Measurements from ENCODE around the gene IVL.

Gene IVL

DNA sequence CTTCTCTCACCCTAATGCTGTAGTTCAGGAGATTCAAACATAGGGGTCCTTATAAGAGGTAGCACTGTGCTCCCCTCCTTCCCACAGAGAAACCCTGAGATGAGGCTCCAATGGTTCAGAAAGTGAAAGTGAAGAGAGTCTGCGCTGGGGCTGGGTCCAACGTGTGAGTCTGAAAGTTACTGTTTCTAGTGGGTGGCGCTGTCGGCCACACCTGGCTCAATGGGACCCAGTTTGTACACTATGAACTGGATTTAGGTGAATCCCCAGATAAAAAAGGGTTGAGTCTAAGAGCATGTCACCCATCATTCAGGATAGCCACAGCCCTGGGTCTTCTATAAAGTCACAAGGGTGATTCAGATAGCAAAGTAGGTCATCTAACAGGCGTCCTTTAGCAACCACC is 27.4 kb upstream of the IVL start:
- Mint-ChIP-seq H3K4me1 (ENCODE audit: low read depth) (no peaks in the 10 kb centered on the region), H3K27me3 (no peaks in the 10 kb centered on the region), H3K4me3 (no peak overlapping the region), H3K9me3 (no peaks in the 10 kb centered on the region), H3K36me3 (ENCODE audit: low read depth) (no peaks in the 10 kb centered on the region), H3K27ac (no peak overlapping the region)

GRCh38 chr1:152884085-152884484 is 24.3 kb upstream of the IVL start:
- H3K4me1 Mint-ChIP-seq (ENCODE audit: low read depth) = no peaks in the 10 kb centered on the region
- H3K36me3 Mint-ChIP-seq (ENCODE audit: low read depth) = no peaks in the 10 kb centered on the region
- H3K4me3 Mint-ChIP-seq = no peak overlapping the region
- H3K9me3 Mint-ChIP-seq = no peaks in the 10 kb centered on the region
- H3K27ac Mint-ChIP-seq = no peak overlapping the region
- no peaks in the 10 kb centered on the region for H3K27me3 Mint-ChIP-seq

DNA sequence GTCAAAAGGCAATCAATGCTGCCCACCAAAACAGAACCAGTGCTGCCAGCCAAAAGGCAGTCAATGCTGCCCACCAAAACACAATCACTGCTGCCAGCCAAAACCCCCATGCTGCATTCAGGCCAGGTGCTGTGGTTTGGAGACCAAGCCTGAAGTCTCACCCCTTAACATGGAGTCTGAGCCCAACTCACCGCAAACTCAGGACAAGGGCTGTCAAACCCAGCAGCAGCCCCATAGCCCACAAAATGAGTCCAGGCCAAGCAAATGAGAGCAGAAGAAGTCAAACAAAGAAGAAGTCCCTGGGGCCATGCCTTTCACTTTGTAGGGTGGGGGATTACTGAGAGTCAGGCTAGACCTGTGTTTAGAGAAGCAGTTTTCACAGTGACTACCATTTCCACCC is 23.8 kb upstream of the IVL start:
- no peaks in the 10 kb centered on the region for H3K9me3 Mint-ChIP-seq
- H3K4me1 Mint-ChIP-seq (ENCODE audit: low read depth) = no peaks in the 10 kb centered on the region
- H3K27ac Mint-ChIP-seq = no peak overlapping the region
- no peaks in the 10 kb centered on the region for H3K36me3 Mint-ChIP-seq (ENCODE audit: low read depth)
- no peak overlapping the region for H3K4me3 Mint-ChIP-seq
- H3K27me3 Mint-ChIP-seq = no peaks in the 10 kb centered on the region

DNA sequence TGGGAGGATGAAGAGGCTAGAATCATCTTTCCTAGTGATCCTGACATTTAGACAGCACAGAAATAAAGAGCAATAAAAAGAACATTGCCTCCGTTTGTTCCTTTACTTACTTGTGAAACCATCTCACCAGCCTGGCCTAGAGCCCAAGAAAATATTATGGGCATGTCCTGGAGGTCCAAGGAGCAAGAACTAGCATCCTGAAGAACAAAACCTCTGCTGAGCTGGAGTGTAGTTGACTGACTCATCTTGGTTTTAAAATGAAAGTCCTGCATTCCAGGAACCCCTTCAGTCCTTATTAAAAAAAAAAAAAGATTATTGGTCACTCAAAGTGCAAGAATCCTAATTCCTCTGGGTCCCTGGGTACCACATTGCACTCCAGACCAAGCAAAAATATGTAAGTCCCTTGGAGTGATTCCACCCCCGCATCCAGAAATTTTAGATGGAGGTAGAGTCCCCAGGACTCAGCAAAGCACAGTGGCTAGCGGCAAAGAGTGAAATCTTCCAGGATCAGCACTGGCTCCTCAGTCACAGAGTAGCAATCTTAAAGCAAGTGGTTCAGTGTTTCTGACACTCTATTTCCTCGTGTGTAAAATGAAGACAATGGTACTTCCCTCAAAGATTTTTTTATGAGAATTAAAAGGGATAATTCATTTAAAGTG is 23.3 kb upstream of the IVL start:
- Mint-ChIP-seq H3K4me3 (no peak overlapping the region), H3K9me3 (no peaks in the 10 kb centered on the region), H3K36me3 (ENCODE audit: low read depth) (no peaks in the 10 kb centered on the region), H3K27me3 (peaks cover 1% of the 10 kb centered on the region), H3K27ac (no peak overlapping the region), H3K4me1 (ENCODE audit: low read depth) (no peaks in the 10 kb centered on the region)

GRCh38 chr1:152886085-152886484 is 22.3 kb upstream of the IVL start:
- H3K36me3 Mint-ChIP-seq (ENCODE audit: low read depth) = no peaks in the 10 kb centered on the region
- peaks cover 8% of the 10 kb centered on the region for H3K27me3 Mint-ChIP-seq
- H3K4me1 Mint-ChIP-seq (ENCODE audit: low read depth) = no peaks in the 10 kb centered on the region

DNA sequence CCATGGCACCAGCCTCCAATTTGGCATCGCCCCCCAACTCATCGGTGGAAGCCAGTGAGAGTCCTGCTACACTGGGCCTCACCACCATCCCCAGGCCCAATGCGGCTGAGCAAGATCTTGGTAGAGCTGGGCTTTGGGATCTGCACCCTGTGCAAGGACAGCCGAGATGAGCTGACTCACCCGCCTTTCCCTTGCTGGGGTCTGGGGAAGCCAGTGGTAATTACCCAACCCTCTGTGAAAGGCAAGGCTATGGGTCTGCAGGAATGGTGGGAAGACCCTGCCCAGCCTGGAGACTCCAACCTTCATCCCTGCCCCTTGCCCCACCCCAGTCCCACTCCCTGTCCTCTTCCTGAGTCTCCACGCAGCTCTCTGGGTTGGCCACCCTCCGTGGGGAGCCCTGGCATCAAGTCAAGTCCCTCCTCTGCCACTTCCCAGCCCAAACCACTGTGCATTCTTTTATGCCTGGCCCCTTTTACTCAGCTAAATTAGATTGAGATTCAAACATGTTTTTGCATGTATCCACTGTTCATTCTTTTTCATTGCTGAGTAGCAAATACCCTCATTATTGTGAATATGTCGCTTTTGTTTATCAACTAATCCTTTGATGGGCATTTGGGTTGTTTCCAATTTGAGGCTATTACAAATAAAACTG is 21.5 kb upstream of the IVL start:
- Mint-ChIP-seq H3K27me3 (peaks cover 11% of the 10 kb centered on the region), H3K27ac (no peak overlapping the region), H3K36me3 (ENCODE audit: low read depth) (no peaks in the 10 kb centered on the region)

More at GRCh38 chr1:152886085-152886484, 22.3 kb upstream of the IVL start:
- Mint-ChIP-seq H3K4me3 (no peak overlapping the region), H3K27ac (no peak overlapping the region), H3K9me3 (no peaks in the 10 kb centered on the region)

GRCh38 chr1:152888126-152888525 is 20.2 kb upstream of the IVL start:
- Mint-ChIP-seq H3K27ac (no peak overlapping the region), H3K27me3 (peaks cover 21% of the 10 kb centered on the region), H3K9me3 (no peaks in the 10 kb centered on the region), H3K4me1 (ENCODE audit: low read depth) (no peaks in the 10 kb centered on the region), H3K36me3 (ENCODE audit: low read depth) (no peaks in the 10 kb centered on the region), H3K4me3 (no peak overlapping the region)

More for the DNA sequence above, 21.5 kb upstream of the IVL start:
- Mint-ChIP-seq H3K9me3 (no peaks in the 10 kb centered on the region), H3K4me3 (no peak overlapping the region), H3K4me1 (ENCODE audit: low read depth) (no peaks in the 10 kb centered on the region)

- no peaks in the 10 kb centered on the region for H3K36me3 Mint-ChIP-seq (ENCODE audit: low read depth)
- H3K4me3 Mint-ChIP-seq = no peak overlapping the region
- no peaks in the 10 kb centered on the region for H3K9me3 Mint-ChIP-seq
- H3K27ac Mint-ChIP-seq = no peak overlapping the region
- peaks cover 40% of the 10 kb centered on the region for H3K27me3 Mint-ChIP-seq
- H3K4me1 Mint-ChIP-seq (ENCODE audit: low read depth) = no peaks in the 10 kb centered on the region
Observed at GRCh38 chr1:152899027-152899426, 9.3 kb upstream of the IVL start.

- peaks cover 34% of the 10 kb centered on the region for H3K27me3 Mint-ChIP-seq
- no peaks in the 10 kb centered on the region for H3K4me1 Mint-ChIP-seq (ENCODE audit: low read depth)
- no peaks in the 10 kb centered on the region for H3K36me3 Mint-ChIP-seq (ENCODE audit: low read depth)
- H3K9me3 Mint-ChIP-seq = no peaks in the 10 kb centered on the region
- H3K27ac Mint-ChIP-seq = no peak overlapping the region
- H3K4me3 Mint-ChIP-seq = no peak overlapping the region
Observed at GRCh38 chr1:152899883-152900282, 8.5 kb upstream of the IVL start.

DNA sequence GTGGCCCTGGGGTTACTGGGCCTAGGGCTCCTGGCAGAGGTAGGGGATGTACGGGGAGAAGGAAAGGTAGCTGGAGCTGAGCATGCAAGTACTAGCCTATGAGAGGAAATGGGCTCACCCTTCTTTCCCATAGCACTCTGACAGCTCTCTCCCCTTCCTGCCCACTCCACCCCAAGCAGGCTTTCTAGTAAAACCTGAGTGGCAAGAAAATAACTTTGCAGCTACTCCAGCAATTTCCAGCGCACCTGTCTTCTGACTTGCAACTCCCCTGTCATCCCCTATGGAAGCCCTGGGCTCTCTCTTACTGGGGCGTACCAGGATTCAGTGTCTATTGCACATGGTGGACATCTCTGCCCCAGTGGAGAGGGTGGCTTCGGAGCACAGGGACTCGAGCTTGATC is 6.7 kb upstream of the IVL start:
- H3K9me3 Mint-ChIP-seq = no peaks in the 10 kb centered on the region
- H3K4me3 Mint-ChIP-seq = no peak overlapping the region
- no peaks in the 10 kb centered on the region for H3K36me3 Mint-ChIP-seq (ENCODE audit: low read depth)
- no peaks in the 10 kb centered on the region for H3K4me1 Mint-ChIP-seq (ENCODE audit: low read depth)
- peaks cover 36% of the 10 kb centered on the region for H3K27me3 Mint-ChIP-seq
- no peak overlapping the region for H3K27ac Mint-ChIP-seq

GRCh38 chr1:152902636-152903035 is 5.7 kb upstream of the IVL start:
- no peaks in the 10 kb centered on the region for H3K4me1 Mint-ChIP-seq (ENCODE audit: low read depth)
- H3K4me3 Mint-ChIP-seq = no peak overlapping the region
- no peak overlapping the region for H3K27ac Mint-ChIP-seq
- H3K27me3 Mint-ChIP-seq = peaks cover 33% of the 10 kb centered on the region
- no peaks in the 10 kb centered on the region for H3K9me3 Mint-ChIP-seq
- no peaks in the 10 kb centered on the region for H3K36me3 Mint-ChIP-seq (ENCODE audit: low read depth)

GRCh38 chr1:152904688-152905440 is 3.5 kb upstream of the IVL start:
- H3K4me1 Mint-ChIP-seq (ENCODE audit: low read depth) = peaks cover 6% of the 10 kb centered on the region
- no peaks in the 10 kb centered on the region for H3K36me3 Mint-ChIP-seq (ENCODE audit: low read depth)
- peaks cover 31% of the 10 kb centered on the region for H3K27me3 Mint-ChIP-seq
- no peak overlapping the region for H3K4me3 Mint-ChIP-seq
- peak overlapping the region; percentile 49 for H3K27ac Mint-ChIP-seq
- H3K9me3 Mint-ChIP-seq = peaks cover 1% of the 10 kb centered on the region

- Mint-ChIP-seq H3K27me3 (peaks cover 23% of the 10 kb centered on the region), H3K4me3 (no peak overlapping the region), H3K9me3 (peaks cover 3% of the 10 kb centered on the region), H3K36me3 (ENCODE audit: low read depth) (no peaks in the 10 kb centered on the region), H3K27ac (no peak overlapping the region), H3K4me1 (ENCODE audit: low read depth) (peaks cover 6% of the 10 kb centered on the region)
Observed at GRCh38 chr1:152906023-152906565, 2.3 kb upstream of the IVL start.

- H3K9me3 Mint-ChIP-seq = peaks cover 3% of the 10 kb centered on the region
- H3K36me3 Mint-ChIP-seq (ENCODE audit: low read depth) = no peaks in the 10 kb centered on the region
- H3K27ac Mint-ChIP-seq = no peak overlapping the region
- H3K27me3 Mint-ChIP-seq = peaks cover 32% of the 10 kb centered on the region
- no peak overlapping the region for H3K4me3 Mint-ChIP-seq
- peaks cover 6% of the 10 kb centered on the region for H3K4me1 Mint-ChIP-seq (ENCODE audit: low read depth)
Observed at GRCh38 chr1:152909206-152909605, 860 bp downstream of the IVL start.

- no peak overlapping the region for H3K27ac Mint-ChIP-seq
- peaks cover 3% of the 10 kb centered on the region for H3K9me3 Mint-ChIP-seq
- H3K36me3 Mint-ChIP-seq (ENCODE audit: low read depth) = no peaks in the 10 kb centered on the region
- H3K27me3 Mint-ChIP-seq = peaks cover 41% of the 10 kb centered on the region
- H3K4me1 Mint-ChIP-seq (ENCODE audit: low read depth) = peaks cover 6% of the 10 kb centered on the region
- no peak overlapping the region for H3K4me3 Mint-ChIP-seq
Observed at GRCh38 chr1:152912471-152912870, 4.1 kb downstream of the IVL start.
